ENCODE results near the gene SAP30BP. TPM values are rescaled to one million over a fixed set of nuclear protein-coding genes. Genes with fewer than 3 reads are reported as not detected.
A peak's percentile ranks its signal among the peaks of the same experiment; 100 is the strongest.

The SAP30BP gene
- total and polyA plus RNA-seq, 2 of the 13 experiments (the other 11 are each of a cell fraction or from before 2014, with no cell fraction given), result 67.7 to 99.4 TPM

DNA sequence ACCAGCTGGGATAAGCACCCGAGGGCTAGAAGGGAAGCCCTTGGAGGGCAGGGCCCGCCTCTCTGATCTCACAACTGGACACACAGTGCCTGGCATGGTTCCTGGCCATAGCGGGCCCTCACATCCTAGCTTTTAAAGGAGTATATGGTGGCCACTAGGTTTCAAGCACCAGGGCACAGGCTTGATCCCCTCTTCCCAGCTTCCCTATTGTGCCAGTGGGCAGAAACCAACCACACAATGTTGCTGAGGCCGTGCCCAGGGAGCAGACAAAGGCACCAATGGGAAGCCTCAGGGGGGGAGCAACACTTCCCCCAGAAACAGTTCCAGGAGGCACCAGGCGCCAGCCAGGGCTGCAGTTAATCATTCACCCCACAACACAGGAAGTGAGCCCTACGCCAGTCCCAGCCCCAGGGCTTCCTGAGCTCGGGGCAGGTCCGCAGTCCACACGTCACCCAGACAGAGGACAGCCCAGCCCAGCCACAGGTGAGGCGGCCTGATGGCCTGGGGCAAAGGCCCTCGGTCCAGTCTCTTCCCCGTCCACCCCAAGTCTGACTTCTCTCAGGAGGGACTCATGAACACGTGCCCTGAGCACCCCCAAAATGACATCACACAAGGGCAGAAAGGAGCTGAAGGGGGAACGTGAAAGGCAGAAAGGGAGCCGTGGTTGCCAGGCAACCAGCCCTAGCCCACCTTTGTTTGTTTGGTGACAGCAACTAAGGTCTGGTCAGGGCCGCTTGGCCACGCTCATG is 21.1 kb upstream of the SAP30BP start (continued):
- TF ChIP-seq, protein P1, sequence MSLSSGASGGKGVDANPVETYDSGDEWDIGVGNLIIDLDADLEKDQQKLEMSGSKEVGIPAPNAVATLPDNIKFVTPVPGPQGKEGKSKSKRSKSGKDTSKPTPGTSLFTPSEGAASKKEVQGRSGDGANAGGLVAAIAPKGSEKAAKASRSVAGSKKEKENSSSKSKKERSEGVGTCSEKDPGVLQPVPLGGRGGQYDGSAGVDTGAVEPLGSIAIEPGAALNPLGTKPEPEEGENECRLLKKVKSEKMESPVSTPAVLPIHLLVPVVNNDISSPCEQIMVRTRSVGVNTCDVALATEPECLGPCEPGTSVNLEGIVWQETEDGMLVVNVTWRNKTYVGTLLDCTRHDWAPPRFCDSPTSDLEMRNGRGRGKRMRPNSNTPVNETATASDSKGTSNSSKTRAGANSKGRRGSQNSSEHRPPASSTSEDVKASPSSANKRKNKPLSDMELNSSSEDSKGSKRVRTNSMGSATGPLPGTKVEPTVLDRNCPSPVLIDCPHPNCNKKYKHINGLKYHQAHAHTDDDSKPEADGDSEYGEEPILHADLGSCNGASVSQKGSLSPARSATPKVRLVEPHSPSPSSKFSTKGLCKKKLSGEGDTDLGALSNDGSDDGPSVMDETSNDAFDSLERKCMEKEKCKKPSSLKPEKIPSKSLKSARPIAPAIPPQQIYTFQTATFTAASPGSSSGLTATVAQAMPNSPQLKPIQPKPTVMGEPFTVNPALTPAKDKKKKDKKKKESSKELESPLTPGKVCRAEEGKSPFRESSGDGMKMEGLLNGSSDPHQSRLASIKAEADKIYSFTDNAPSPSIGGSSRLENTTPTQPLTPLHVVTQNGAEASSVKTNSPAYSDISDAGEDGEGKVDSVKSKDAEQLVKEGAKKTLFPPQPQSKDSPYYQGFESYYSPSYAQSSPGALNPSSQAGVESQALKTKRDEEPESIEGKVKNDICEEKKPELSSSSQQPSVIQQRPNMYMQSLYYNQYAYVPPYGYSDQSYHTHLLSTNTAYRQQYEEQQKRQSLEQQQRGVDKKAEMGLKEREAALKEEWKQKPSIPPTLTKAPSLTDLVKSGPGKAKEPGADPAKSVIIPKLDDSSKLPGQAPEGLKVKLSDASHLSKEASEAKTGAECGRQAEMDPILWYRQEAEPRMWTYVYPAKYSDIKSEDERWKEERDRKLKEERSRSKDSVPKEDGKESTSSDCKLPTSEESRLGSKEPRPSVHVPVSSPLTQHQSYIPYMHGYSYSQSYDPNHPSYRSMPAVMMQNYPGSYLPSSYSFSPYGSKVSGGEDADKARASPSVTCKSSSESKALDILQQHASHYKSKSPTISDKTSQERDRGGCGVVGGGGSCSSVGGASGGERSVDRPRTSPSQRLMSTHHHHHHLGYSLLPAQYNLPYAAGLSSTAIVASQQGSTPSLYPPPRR (CRISPR knock-in tag; IDR thresholded peaks at IDR 0.05; ENCODE audit: borderline replicate concordance), result peak; percentile 38; the same call in 1 of the 2 replicates
- no peak for TF ChIP-seq ZC3H4 (CRISPR knock-in tag; IDR thresholded peaks at IDR 0.05; ENCODE audit: borderline replicate concordance)
- peak; percentile 60; the same call in 1 of the 2 replicates for TF ChIP-seq SALL1 (CRISPR knock-in tag; IDR thresholded peaks at IDR 0.05)
- 0 out of 2 replicates have a peak, but pooled peaks have one; percentile 54 for TF ChIP-seq ZNF33B (CRISPR knock-in tag; IDR thresholded peaks at IDR 0.05)
- TF ChIP-seq FLYWCH1 (CRISPR knock-in tag; IDR thresholded peaks at IDR 0.05), result no peak
- TF ChIP-seq, protein P2, sequence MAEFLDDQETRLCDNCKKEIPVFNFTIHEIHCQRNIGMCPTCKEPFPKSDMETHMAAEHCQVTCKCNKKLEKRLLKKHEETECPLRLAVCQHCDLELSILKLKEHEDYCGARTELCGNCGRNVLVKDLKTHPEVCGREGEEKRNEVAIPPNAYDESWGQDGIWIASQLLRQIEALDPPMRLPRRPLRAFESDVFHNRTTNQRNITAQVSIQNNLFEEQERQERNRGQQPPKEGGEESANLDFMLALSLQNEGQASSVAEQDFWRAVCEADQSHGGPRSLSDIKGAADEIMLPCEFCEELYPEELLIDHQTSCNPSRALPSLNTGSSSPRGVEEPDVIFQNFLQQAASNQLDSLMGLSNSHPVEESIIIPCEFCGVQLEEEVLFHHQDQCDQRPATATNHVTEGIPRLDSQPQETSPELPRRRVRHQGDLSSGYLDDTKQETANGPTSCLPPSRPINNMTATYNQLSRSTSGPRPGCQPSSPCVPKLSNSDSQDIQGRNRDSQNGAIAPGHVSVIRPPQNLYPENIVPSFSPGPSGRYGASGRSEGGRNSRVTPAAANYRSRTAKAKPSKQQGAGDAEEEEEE (CRISPR knock-in tag; IDR thresholded peaks at IDR 0.05; ENCODE audit: borderline replicate concordance), result 0 out of 2 replicates have a peak, but pooled peaks have one; percentile 72
- peak; percentile 92 for TF ChIP-seq TSC22D2 (CRISPR knock-in tag; IDR thresholded peaks at IDR 0.05; ENCODE audit: borderline replicate concordance)
- no peak for TF ChIP-seq ATF7-NPFF (CRISPR knock-in tag; IDR thresholded peaks at IDR 0.05; ENCODE audit: low read depth)
- TF ChIP-seq, protein P3, sequence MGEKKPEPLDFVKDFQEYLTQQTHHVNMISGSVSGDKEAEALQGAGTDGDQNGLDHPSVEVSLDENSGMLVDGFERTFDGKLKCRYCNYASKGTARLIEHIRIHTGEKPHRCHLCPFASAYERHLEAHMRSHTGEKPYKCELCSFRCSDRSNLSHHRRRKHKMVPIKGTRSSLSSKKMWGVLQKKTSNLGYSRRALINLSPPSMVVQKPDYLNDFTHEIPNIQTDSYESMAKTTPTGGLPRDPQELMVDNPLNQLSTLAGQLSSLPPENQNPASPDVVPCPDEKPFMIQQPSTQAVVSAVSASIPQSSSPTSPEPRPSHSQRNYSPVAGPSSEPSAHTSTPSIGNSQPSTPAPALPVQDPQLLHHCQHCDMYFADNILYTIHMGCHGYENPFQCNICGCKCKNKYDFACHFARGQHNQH (CRISPR knock-in tag; IDR thresholded peaks at IDR 0.05), result peak; percentile 88
- TF ChIP-seq RFXAP (CRISPR knock-in tag; IDR thresholded peaks at IDR 0.05; ENCODE audit: borderline replicate concordance), result peak; percentile 95
- TF ChIP-seq AGO1 (IDR thresholded peaks at IDR 0.05; ENCODE audit: low read depth, low read length, poor library complexity, severe bottlenecking), result peak; percentile 32
- TF ChIP-seq, protein P4, sequence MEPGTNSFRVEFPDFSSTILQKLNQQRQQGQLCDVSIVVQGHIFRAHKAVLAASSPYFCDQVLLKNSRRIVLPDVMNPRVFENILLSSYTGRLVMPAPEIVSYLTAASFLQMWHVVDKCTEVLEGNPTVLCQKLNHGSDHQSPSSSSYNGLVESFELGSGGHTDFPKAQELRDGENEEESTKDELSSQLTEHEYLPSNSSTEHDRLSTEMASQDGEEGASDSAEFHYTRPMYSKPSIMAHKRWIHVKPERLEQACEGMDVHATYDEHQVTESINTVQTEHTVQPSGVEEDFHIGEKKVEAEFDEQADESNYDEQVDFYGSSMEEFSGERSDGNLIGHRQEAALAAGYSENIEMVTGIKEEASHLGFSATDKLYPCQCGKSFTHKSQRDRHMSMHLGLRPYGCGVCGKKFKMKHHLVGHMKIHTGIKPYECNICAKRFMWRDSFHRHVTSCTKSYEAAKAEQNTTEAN (CRISPR knock-in tag; conservative IDR thresholded peaks at IDR 0.05), result 0 out of 2 replicates have a peak, but pooled peaks have one; percentile 41
- TF ChIP-seq ZNF772 (CRISPR knock-in tag; IDR thresholded peaks at IDR 0.05), result 0 out of 2 replicates have a peak, but pooled peaks have one; percentile 67
- peak; percentile 81 for TF ChIP-seq ZNF792 (CRISPR knock-in tag; IDR thresholded peaks at IDR 0.05)
- 0 out of 2 replicates have a peak, but pooled peaks have one; percentile 39 for TF ChIP-seq ZBTB20 (CRISPR knock-in tag; IDR thresholded peaks at IDR 0.05; ENCODE audit: borderline replicate concordance, low read depth)
- peak; percentile 87; the same call in 1 of the 2 replicates for TF ChIP-seq YEATS4 (CRISPR knock-in tag; IDR thresholded peaks at IDR 0.05; ENCODE audit: borderline replicate concordance)
- TF ChIP-seq JUND (CRISPR knock-in tag; IDR thresholded peaks at IDR 0.05), result peak; percentile 14; the same call in 1 of the 2 replicates
